Effector CD4-positive, alpha-beta T cell (primary cell): ENCODE results near the gene ITGA3.

Experiments used
- DNase-seq: peaks from one replicate; pipeline ENCODE4 v3.0.0-alpha.2; 2020

Gene ITGA3

GRCh38 chr17:50095626-50096037 is 39.7 kb downstream of the ITGA3 start:
- no peak for DNase-seq

GRCh38 chr17:50096092-50096491 is 40.2 kb downstream of the ITGA3 start:
- DNase-seq, result no peak

DNA sequence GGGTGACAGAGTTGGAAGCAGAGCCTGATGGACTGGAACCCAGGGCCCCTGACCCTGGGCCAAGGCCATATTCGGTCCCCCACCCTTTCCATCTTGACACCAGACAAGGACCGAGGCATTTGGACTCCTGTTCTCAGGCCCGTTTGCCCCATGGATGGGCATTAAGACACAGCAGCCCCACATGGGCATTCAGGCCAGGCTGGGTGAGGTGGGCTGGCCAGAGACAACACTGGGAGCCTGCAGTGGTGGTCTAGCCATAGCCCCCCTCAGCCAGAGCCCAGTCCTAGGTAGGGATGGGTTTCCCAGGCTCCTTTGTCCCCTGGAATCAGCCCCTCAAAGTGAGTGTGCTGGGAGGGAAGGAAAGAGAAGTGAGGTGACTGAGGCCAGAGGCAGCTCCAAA is 40.8 kb downstream of the ITGA3 start:
- no peak for DNase-seq

GRCh38 chr17:50097455-50097854 is 41.5 kb downstream of the ITGA3 start:
- DNase-seq, result no peak

DNA sequence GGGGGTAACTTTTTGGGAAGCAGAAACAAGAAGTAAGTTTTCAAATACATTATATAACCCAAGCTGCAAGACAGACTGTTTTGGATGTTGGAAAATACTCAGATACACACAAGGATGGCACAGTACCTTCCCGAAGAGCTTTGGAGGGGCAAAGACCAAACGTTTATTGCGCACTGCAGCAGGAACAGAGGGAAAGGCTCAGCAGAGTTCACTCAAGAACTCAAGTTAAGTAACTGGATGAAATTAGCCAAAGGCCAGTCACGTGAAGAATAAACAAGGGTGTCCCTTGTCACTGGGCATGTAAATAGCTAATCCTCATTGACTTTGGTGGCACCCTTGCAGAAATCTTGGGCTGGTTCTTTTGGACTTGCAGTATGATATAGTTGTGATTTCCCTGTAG is 42.0 kb downstream of the ITGA3 start:
- DNase-seq, result no peak

DNA sequence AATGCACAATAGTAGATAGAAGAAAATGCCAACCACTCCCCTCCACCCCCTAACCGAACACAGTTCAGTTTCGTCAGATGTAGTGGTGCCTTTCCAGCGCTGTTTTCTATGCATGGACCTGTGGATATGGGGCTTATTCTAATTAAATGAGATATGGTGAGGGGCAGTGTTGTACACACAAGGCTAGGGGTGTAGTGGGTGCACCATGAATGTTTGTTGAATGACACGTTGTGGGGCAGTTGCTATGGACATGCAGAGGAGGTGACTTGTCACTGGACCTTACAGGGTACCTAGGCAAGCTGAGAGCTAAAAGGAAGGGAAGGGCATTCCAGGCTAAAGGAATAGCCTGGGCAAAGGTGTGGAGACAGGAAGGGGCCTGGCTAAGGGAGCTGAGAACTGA is 42.7 kb downstream of the ITGA3 start:
- DNase-seq, result no peak

DNA sequence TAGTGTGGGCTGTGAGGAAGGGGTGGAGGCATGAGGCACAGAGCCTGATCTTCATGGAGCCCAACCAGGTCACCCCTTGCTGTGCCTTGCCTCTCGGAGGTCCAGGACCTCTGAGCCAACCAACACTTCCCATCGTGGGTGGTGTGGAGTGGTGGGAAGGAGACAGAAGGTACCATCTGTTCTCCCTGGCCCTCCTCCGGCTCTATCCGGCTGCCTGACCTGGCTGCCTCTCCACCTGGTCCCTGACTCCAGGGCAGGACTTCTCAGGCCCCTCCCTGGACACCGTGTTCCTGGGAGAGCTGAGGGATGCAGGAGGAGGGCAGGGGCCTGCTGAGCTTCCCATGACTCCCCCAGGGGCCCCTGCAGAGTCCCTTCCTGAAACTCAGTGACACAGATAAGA is 43.1 kb downstream of the ITGA3 start:
- no peak for DNase-seq

DNA sequence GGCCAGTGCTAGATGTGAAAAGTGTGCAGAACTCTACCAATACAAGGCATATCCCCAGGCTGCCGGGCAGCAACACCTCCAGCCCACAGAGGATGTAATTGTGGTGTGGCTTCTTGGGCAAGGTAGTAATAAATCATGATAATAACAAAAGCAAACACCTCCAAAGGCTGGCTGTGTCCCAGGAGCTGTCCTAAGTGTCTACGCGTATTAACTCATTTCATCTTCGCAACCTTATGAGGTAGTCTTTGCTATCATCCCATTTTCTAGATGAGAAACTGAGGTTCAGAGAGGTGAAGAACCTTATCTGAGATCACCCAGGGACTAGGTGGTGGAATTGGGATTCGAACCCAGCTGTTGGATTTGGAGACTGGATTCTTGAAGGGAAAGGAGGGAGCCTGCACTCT is 44.6 kb downstream of the ITGA3 start:
- DNase-seq, result no peak

DNA sequence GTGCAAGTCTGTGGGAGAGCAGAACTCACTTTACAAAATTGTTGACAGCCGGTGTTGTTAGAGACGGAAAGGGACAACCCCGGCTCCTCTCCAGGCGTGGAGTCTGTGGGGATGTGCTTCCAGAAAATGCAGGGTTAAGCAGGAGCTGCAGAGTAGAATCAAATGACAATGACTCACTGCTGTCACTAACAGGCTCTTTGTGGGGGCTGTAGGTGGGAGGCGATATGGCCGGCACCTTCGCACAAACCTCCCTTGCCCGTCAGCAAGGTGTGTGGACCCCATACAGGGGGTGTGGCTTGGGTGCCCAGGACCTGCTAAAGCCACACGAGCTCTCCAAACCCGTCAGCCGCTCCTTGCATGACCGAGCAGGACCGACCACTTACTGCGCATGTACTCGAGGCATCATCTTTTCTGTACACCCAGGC is 45.0 kb downstream of the ITGA3 start:
- DNase-seq, result no peak

- no peak for DNase-seq
These were observed 45.6 kb downstream of the ITGA3 start for GRCh38 chr17:50101346-50102163.

DNA sequence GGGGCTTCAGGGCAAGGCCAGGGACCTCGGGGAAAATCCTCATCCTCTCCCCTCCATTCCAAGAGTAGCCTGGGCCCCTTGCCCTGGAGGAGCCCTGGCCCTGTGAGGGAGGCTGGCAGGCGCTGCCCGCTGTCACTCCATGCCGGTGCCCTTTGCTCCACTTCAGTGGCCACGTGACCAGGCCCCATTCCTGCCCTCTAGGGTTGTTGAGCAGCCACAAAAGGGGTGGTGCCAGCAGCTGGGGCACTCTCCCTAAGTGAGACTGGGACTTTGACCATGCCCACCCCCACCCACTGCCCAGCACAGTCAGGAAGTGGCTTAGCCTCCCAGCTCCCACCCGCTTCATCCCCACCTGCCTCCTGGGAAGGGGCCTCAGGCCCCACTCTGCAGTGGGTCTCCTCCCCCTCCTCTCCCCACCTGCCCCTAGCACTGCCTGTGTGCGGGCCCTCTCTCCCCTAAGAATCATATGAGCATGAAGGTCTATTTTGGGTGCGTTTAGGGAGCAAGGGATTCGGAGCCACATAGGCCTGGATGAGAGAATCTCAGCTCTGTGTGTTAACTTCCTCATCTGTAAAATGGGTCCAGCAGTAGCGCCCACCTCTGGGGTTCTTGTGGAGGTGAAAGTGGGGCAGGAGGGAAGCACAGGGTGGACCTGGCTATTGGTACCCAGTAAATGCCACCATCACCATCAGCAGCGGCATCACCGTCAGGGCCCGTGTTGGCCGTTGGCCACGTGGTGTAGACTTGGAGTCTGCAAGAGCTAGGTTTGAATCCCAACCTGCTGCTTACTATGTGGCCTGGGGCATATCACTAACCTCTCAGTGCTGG is 46.5 kb downstream of the ITGA3 start:
- DNase-seq, result no peak

DNA sequence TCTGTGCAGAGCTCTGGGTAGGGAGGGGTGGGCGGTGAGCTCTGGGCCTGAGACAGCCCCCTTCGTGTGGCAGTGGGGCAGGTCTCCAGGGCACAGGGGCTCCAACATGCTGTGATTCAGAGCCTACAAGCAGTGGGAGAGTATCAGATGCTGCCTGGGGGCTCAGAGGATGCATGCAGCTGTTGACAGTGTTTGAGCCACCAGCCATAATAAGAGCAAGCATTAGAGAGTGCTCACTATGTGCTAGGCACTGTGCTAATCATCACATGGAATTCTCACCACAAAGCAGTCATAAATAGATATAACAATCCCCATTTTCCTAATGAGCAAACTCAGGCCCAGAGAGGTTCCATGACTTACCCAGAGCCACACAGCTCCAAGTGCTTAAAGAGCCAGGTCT is 47.3 kb downstream of the ITGA3 start:
- no peak for DNase-seq

GRCh38 chr17:50103941-50104340 is 48.0 kb downstream of the ITGA3 start:
- no peak for DNase-seq

DNA sequence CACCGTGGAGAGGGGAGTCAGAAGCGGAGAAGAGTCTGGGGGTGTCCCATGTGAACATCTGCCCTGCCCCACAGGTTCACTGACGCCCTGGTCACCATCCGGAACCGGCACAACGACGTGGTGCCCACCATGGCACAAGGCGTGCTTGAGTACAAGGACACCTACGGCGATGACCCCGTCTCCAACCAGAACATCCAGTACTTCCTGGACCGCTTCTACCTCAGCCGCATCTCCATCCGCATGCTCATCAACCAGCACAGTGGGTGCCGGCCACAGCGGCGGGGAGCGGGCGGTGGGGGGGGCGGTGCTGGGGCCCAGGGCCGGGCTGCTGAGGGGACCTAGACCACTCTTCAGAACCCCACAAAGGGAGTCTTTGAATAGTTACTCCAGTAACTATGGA is 49.9 kb downstream of the ITGA3 start:
- DNase-seq, result no peak

- no peak for DNase-seq
These were observed 50.7 kb downstream of the ITGA3 start for GRCh38 chr17:50106393-50107131.

DNA sequence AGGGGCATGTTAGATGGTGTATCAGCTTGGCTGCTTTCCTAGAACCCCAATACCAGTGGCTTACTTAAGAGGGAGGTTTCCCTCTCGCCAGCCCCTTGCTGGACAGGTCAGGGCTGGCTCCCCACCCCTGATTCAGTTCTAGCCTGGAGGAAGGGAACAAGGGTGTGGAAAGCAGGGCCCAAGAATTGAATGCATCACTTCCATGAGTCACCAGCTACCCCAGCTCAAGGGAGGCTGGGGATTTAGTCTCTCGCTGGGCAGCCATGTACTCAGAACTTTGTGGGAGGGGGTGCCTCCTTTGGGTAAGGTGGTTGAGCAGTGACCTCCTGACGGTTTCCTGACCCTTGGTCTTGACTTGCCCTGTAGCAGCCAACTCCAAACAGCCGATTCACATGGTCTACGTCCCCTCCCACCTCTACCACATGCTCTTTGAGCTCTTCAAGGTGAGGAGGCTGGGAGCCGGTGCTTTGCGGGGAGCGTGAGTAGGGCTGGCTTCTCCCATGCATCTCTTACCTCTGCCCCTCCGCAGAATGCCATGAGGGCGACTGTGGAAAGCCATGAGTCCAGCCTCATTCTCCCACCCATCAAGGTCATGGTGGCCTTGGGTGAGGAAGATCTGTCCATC is 52.0 kb downstream of the ITGA3 start:
- no peak for DNase-seq

GRCh38 chr17:50108556-50108955 is 52.6 kb downstream of the ITGA3 start:
- no peak for DNase-seq

DNA sequence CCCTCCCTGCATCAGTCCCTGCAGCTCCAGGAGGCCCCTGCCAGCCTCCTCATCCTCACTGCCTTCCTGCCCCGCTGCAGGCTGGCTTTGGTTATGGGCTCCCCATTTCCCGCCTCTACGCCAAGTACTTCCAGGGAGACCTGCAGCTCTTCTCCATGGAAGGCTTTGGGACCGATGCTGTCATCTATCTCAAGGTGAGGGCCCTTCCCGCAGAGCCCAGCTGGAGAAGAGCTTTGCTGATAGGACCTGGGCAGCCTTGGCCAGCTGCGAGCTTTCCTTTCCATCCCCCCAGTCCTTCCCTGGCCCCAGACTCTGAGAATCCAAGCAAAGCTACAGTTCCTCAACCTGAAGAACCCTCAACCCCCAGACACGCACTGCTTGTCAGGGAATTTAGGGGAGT is 53.3 kb downstream of the ITGA3 start:
- DNase-seq, result no peak

GRCh38 chr17:50109785-50110184 is 53.9 kb downstream of the ITGA3 start:
- no peak for DNase-seq

GRCh38 chr17:50110591-50111349 is 54.9 kb downstream of the ITGA3 start:
- DNase-seq, result no peak

DNA sequence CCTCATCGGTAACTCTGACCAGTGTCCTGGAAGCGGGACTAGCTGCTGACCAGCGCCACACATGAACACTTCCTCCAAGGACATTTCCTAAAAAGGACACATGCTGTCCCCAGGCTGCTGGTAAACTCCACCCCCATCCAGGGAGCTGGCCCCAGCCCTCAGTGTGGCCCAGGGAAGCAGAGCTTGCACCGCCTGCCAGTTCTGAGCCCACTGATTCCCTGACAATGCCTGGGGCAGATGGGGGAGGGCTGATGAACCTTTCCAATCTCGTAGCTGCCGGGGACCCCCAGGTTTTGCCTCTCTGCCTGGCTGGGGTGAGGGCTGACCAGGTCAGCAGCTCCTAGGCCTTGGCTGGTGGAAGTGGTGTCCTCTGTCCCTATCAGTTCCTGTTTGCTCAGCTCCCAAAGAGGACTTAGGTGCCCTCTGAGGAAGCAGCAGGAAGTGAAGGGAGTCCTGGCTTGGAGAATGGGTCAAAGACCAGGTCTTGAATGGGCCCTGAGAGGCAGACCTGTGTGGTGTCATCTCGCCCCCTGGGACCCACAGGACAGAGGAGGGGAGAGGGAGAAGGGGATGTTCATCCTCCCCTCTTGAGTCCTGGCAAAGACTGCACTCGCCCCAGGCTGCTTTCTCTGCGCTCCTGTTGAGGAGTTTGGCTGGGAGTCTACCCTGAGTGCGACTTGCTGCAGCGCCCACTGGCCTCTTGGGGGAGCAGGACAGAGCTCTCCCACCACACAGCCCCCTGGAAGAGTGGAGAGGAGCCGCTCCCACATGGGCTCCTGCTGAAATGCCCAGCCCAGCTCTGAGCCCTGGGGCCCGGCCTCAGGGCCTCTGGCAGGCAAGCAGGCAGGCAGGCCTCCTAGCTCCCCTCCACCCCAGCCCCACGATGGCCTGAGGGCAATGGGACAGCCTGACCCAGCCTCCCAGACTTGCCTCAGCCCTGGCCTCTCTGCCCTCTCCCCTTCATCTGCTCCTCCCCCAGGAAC is 56.1 kb downstream of the ITGA3 start:
- no peak for DNase-seq
